ENCODE data around the gene AP1AR.
A peak's percentile ranks its signal among the peaks of the same experiment; 100 is the strongest.
"Not testable (repeated sequence)": the region's sequence is repeated elsewhere in the genome, so short reads cannot be mapped to it uniquely, and the experiment has no call there.

AP1AR gene, protein sequence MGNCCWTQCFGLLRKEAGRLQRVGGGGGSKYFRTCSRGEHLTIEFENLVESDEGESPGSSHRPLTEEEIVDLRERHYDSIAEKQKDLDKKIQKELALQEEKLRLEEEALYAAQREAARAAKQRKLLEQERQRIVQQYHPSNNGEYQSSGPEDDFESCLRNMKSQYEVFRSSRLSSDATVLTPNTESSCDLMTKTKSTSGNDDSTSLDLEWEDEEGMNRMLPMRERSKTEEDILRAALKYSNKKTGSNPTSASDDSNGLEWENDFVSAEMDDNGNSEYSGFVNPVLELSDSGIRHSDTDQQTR

GRCh38 chr4:112231779-112232713 lies at the start of gene AP1AR:
TSS of gene AP1AR (plus strand) at chr4:112231787. CDS start at chr4:112232092, 305 bp downstream.
- DNase-seq (ENCODE audit: low read depth): peak; percentile 56

DNA sequence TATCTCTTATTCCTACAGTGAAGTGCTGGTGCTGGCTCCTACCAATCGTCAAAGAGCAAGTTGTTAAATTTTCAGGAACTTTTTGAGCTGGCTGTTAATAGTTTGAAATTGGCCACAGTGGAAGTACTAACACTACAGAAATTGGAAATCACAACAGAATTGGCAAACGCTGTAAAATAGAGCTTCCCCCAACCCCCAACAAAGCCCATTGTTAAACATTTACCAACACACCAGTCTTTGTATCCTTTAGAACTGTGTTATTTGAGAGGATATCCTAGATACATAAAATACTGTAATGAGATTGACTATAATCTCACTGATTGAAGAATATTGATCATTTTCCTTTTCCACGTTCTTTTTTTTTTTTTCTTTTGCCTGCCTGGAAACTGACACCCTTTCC lies 49.0 kb upstream of the AP1AR start:
- DNase-seq (ENCODE audit: low read depth): no peak

- no peak for DNase-seq (ENCODE audit: low read depth)
These were observed 48.3 kb upstream of the AP1AR start for GRCh38 chr4:112183252-112183651.

DNA sequence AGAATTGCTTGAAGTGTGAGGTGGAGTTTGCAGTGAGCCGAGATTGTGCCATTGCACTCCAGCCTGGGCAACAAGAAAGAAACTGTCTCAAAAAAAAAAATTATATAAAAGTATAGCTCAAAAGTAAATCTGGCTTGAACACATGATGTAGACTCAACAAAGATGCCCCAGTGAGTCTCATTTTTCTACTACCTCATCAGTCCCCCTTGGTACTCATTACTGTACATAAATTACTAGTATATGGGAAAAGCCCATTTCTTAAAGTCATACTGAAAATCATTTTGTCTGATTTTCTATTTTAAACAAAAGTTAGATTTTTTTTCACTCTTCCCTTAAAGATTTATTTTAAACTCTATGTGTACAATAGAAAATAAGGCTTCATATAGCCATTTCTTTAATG lies 47.1 kb upstream of the AP1AR start:
- no peak for DNase-seq (ENCODE audit: low read depth)

DNA sequence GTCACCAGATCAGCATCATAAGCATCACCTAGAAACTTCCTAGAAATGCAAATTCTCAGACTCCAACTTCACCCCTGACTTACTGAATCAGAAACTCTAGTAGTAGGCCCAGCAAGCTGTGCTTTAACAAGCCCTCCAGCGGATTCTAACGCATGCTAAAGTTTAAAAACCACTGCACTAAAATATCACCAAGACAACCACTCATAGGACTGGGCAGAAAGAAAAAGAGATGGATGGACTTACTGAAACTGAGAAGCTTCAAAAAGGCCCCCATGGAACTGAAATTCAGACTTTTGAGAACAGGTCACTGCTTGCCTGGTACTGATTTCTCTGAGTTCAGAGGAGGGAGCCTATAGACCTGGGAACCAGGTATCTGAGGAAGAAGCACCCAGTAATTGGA lies 46.3 kb upstream of the AP1AR start:
- DNase-seq (ENCODE audit: low read depth): no peak

- DNase-seq (ENCODE audit: low read depth): no peak
These were observed 45.6 kb upstream of the AP1AR start for GRCh38 chr4:112185740-112186670.

GRCh38 chr4:112189754-112190153 lies 41.8 kb upstream of the AP1AR start:
- no peak for DNase-seq (ENCODE audit: low read depth)

DNA sequence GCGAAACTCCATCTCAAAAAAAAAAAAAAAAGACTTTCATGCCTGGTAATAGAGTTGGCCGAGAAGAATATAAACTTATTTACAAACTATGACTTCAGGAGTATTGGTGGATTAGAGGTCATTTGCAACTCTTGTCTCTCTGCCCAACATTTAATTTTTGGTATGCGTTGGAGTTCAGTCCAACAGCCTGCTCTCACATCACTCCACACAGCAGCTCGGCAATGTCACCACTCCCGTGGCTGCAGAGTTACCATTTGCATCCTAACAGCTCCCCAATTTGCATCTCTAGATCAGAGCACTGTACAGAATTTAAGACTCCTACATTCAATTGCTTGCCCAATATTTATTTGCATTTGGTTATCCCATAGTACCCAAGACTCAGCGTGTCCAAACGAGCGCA lies 40.9 kb upstream of the AP1AR start:
- DNase-seq (ENCODE audit: low read depth): no peak

- no peak for DNase-seq (ENCODE audit: low read depth)
These were observed 35.1 kb upstream of the AP1AR start for GRCh38 chr4:112196461-112196860.

GRCh38 chr4:112199041-112199440 lies 32.5 kb upstream of the AP1AR start:
- DNase-seq (ENCODE audit: low read depth): no peak

GRCh38 chr4:112201915-112202505 lies 29.6 kb upstream of the AP1AR start:
- DNase-seq (ENCODE audit: low read depth): no peak

DNA sequence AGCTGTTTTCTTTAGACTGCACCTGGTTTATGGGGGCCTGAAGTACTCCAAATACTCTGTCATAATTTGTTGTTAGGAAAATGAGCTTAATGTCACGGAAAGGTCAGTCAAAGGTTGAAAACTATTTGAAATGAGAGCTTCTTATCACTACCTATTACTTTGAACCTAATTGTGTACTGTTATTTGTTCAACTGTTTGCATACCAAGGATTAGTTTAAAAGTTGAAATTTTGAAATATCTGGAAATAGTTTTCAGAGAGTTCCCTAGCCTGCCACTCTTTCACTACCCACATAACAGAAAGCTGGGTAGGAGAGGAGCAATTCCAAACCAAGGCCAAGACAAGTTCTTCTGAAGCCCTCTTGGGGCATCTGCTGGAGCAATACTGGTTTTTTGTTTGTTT lies 28.0 kb upstream of the AP1AR start:
- DNase-seq (ENCODE audit: low read depth): no peak

DNA sequence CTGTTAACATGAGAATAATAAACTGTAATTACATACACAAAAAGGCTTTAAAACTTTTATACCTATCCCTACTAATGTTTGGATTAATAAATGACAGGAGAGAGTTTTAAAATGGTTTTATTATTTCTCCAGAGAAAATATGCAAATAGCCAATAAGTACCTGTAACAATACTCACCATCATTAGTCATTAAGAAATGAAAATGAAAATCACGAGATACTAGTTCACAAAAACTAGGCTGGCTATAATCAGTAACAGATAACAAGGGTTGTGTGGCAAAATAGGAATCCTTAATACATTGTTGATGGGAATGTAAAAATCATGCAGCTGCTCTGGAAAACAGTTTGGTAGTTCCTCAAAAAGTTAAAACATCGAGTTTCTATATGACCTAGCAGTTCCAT lies 25.2 kb upstream of the AP1AR start:
- DNase-seq (ENCODE audit: low read depth): no peak

- DNase-seq (ENCODE audit: low read depth): not testable (repeated sequence)
These were observed 23.2 kb upstream of the AP1AR start for GRCh38 chr4:112208137-112209095.

DNA sequence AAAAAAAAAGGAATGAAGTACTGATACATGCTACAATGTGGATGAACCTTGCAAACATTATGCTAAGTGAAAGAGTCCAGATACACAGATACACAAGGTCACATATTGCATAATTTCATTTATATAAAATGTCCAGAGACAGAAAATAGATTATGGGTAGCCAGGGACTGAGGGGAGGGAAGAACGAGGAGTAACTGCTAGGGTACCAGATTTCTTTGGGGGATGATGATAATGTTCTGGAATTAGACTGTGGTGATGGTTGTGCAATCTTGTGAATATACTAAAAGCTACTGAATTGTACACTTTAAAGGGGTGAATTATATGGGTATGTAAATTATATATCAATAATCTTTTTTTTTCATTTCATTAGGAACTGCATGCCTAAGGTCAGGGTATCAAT lies 20.8 kb upstream of the AP1AR start:
- no peak for DNase-seq (ENCODE audit: low read depth)

- no peak for DNase-seq (ENCODE audit: low read depth)
These were observed 18.5 kb upstream of the AP1AR start for GRCh38 chr4:112213091-112213490.

- peak; percentile 77 for DNase-seq (ENCODE audit: low read depth)
These were observed 17.7 kb upstream of the AP1AR start for GRCh38 chr4:112213856-112214255.

DNA sequence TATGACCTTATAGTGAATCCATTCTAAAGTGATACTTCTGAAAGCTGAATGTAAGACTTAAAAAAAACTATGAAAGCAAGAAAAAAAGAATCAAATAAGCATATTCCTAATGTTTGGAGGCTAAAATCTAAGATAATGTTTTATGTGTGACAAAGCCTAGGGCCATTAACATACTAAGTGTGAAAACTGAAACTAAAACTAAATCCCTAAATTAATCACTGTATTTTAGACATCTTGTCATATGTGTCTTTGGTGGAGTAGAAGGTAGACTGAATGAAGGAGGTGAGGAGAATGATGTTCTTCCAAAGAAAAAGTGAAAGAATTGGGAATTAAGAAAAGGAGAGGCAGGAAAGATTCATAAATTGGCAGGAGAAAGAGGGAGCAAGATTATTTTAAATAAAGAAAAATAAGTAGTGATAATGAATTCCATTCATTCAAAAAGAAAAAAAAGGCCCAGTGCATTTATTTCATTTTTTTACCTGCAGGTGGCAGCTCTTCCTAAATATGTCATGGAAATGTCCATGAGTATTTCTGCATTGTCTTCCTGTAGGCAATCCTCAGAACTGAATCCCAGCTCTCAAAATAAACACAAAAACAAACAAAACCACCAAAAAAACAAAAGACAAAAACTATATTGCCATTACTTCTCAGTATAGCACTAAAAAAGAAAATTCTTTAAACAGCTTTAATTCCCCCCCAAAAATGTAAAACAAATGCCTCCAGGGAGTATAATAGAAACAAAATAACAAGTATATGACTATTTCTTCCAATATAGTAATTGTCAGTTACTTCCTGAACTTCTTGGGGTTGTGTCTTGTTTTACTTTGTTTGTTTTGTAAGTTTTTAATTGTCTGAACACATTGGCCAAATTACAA lies 17.0 kb upstream of the AP1AR start:
- no peak for DNase-seq (ENCODE audit: low read depth)

DNA sequence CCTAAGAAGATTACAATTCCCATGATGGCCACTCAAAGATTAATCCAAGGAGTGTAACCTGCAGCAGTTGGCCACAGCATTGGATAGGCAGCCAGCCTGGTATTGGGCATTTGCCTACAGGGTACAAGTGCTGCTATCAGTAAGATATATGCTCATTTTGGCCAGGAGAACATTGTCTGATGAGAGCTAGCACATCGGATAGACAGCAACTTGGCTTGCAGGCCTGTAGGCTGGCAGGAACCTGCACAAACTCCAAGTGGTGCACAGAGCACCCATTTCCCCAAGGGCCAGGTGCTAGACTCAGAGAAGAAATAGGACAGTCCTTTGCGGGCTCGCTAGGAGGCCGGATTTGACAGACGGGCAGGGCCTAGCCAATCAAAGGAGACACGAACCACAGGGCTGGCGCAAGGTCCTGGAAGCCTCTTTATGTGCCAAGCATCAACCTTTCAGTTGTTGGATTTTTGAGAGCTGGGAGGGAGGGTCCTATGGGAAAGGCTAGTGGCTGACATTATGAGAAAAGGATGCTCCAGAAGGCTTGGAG lies 11.7 kb upstream of the AP1AR start:
- no peak for DNase-seq (ENCODE audit: low read depth)

Data from fibroblast of the conjunctiva (primary cell).